Caco-2 (cell line): ENCODE data around the gene PTPRG. TPM values are rescaled to one million over a fixed set of nuclear protein-coding genes. Genes with fewer than 3 reads are reported as not detected.

Source experiments
- BruUV-seq: library from RNA; stranded (reverse); fragments of 400-500 nt; replicated peaks from 2 replicates; lab custom pipeline; 2021; lab: Mats Ljungman, UMichigan
- CTCF ChIA-PET: fragments of 300-600 bp; sonication (Branson Sonifier 250); formaldehyde crosslinking; loops from one replicate; lab custom pipeline; 2022; ENCODE audit warnings: antibody characterized with exemption; lab: Charles Lee
- POLR2A ChIA-PET: fragments of 300-600 bp; sonication (Branson Sonifier 250); formaldehyde crosslinking; loops from one replicate; lab custom pipeline; 2022; ENCODE audit warnings: antibody characterized with exemption; lab: Charles Lee
- DNase-seq, 2 experiments: peaks; one replicate each; pipeline versions ENCODE4 v3.0.0 to v3.0.0-alpha.2; 2020 to 2022
- H3K27me3 ChIP-seq: replicated peaks from 2 replicates; pipeline ENCODE4 v1.6.0; 2011; ENCODE audit warnings: low read length; ENCODE audit not compliant: control insufficient read depth, insufficient read depth
- H3K36me3 ChIP-seq: 2 replicates; pipeline ENCODE4 v1.5.1; 2011; ENCODE audit warnings: low read length; ENCODE audit not compliant: control insufficient read depth, insufficient read depth
- H3K4me1 ChIP-seq: fragments of 250-450 bp; sonication (Bioruptor Pico); 2 replicates; pipeline ENCODE4 v1.5.1; 2020; ENCODE audit warnings: mild to moderate bottlenecking
- H3K4me3 ChIP-seq: 2 replicates; pipeline ENCODE4 v1.5.1; 2011; ENCODE audit warnings: low read depth, mild to moderate bottlenecking, control low read depth, low read length
- H3K9me3 ChIP-seq: fragments of 250-450 bp; sonication (Bioruptor Pico); 2 replicates; pipeline ENCODE4 v1.5.1; 2020; ENCODE audit warnings: mild to moderate bottlenecking, moderate library complexity
- H3K27ac Mint-ChIP-seq: one replicate; pipeline ENCODE4 v1.8.0; 2022; ENCODE audit warnings: mixed read lengths; ENCODE audit not compliant: unreplicated experiment
- H3K27me3 Mint-ChIP-seq: one replicate; pipeline ENCODE4 v1.8.0; 2022; ENCODE audit warnings: mixed read lengths; ENCODE audit not compliant: insufficient read depth, unreplicated experiment
- H3K36me3 Mint-ChIP-seq: one replicate; pipeline ENCODE4 v1.8.0; 2022; ENCODE audit warnings: mild to moderate bottlenecking, mixed read lengths; ENCODE audit not compliant: insufficient read depth, unreplicated experiment
- H3K4me1 Mint-ChIP-seq: one replicate; pipeline ENCODE4 v1.8.0; 2022; ENCODE audit warnings: low read depth, mixed read lengths; ENCODE audit not compliant: unreplicated experiment
- H3K4me3 Mint-ChIP-seq: one replicate; pipeline ENCODE4 v1.8.0; 2022; ENCODE audit warnings: mild to moderate bottlenecking, moderate library complexity, mixed read lengths; ENCODE audit not compliant: unreplicated experiment
- H3K9me3 Mint-ChIP-seq: one replicate; pipeline ENCODE4 v1.8.0; 2022; ENCODE audit warnings: mixed read lengths; ENCODE audit not compliant: unreplicated experiment
- CTCF ChIP-seq, 2 experiments: fragments of 200-600 bp in 1 of 2; IDR thresholded peaks; 1 replicate in 1 of 2; 2 replicates in 1 of 2; pipeline versions ENCODE4 v1.5.1 to v1.8.0; 2011 to 2022; ENCODE audit warnings: antibody characterized with exemption in 1 of 2, control low read depth in 1 of 2, inconsistent platforms in 1 of 2, low read depth in 1 of 2, low read length in 1 of 2, mild to moderate bottlenecking in 1 of 2, moderate library complexity in 1 of 2; ENCODE audit not compliant: insufficient read depth in 1 of 2, severe bottlenecking in 1 of 2, unreplicated experiment in 1 of 2
- intact Hi-C: fragments of 100-400 bp; cut with micrococcal nuclease; formaldehyde crosslinking; loops from one replicate; pipeline ENCODE4 v1.10.0; 2022; ENCODE audit not compliant: unreplicated experiment
- total RNA-seq: library from RNA; stranded (reverse); gene quantifications from 2 replicates; pipeline ENCODE4 v1.2.3, GENCODE V29; 2022

PTPRG gene
- total RNA-seq, 1 experiment from 2014 or later: 46.4 TPM

- H3K27me3 Mint-ChIP-seq: no peaks in the 10 kb centered on the region
- CTCF ChIA-PET: no interaction called here
- BruUV-seq: no TSS peak
These were observed 77.4 kb downstream of the PTPRG start for GRCh38 chr3:61638741-61639140.

GRCh38 chr3:61639991-61640390 lies 78.6 kb downstream of the PTPRG start:
- no peaks in the 10 kb centered on the region for H3K27me3 ChIP-seq
- peaks cover 7% of the 10 kb centered on the region for H3K4me1 Mint-ChIP-seq
- DNase-seq: no peak
- no peaks in the 10 kb centered on the region for H3K9me3 Mint-ChIP-seq
- POLR2A ChIA-PET: no interaction called here
- peaks cover 6% of the 10 kb centered on the region; the same call in 1 of the 2 replicates for H3K9me3 ChIP-seq
- no peak overlapping the region for H3K4me3 ChIP-seq
- no TSS peak for BruUV-seq
- intact Hi-C loops: loop anchor here (5.0 kb wide), 2 partner anchors 87 to 547 kb away; no protein-coding TSS in a partner anchor
- CTCF ChIA-PET: no interaction called here
- H3K36me3 Mint-ChIP-seq: peaks cover 6% of the 10 kb centered on the region
- no peaks in the 10 kb centered on the region for H3K36me3 ChIP-seq
- H3K4me3 Mint-ChIP-seq: no peak overlapping the region
- H3K27ac Mint-ChIP-seq: no peak overlapping the region
- H3K27me3 Mint-ChIP-seq: no peaks in the 10 kb centered on the region
- peaks cover 40% of the 10 kb centered on the region for H3K4me1 ChIP-seq
- no peak for TF ChIP-seq CTCF (IDR thresholded peaks at IDR 0.05; ENCODE audit: insufficient read depth in 1 of 2, low read depth in 1 of 2, low read length in 1 of 2, severe bottlenecking in 1 of 2, unreplicated experiment in 1 of 2)

More at GRCh38 chr3:61638741-61639140, 77.4 kb downstream of the PTPRG start:
- Histone ChIP-seq H3K36me3 (no peaks in the 10 kb centered on the region), H3K27me3 (no peaks in the 10 kb centered on the region), H3K4me1 (peaks cover 42% of the 10 kb centered on the region), H3K4me3 (no peak overlapping the region), H3K9me3 (no peaks in the 10 kb centered on the region)
- Mint-ChIP-seq H3K9me3 (no peaks in the 10 kb centered on the region), H3K27ac (no peak overlapping the region), H3K36me3 (peaks cover 6% of the 10 kb centered on the region), H3K4me1 (peaks cover 7% of the 10 kb centered on the region), H3K4me3 (no peak overlapping the region)
- POLR2A ChIA-PET: interaction anchor here (0.6 kb wide), 1 partner anchor 55 kb away, joined by 4 read pairs; no protein-coding TSS in a partner anchor
- TF ChIP-seq CTCF (IDR thresholded peaks at IDR 0.05; ENCODE audit: insufficient read depth in 1 of 2, low read depth in 1 of 2, low read length in 1 of 2, severe bottlenecking in 1 of 2, unreplicated experiment in 1 of 2): no peak
- intact Hi-C loops: loop anchor here (5.0 kb wide), 2 partner anchors 89 to 549 kb away; no protein-coding TSS in a partner anchor
- DNase-seq: no peak

DNA sequence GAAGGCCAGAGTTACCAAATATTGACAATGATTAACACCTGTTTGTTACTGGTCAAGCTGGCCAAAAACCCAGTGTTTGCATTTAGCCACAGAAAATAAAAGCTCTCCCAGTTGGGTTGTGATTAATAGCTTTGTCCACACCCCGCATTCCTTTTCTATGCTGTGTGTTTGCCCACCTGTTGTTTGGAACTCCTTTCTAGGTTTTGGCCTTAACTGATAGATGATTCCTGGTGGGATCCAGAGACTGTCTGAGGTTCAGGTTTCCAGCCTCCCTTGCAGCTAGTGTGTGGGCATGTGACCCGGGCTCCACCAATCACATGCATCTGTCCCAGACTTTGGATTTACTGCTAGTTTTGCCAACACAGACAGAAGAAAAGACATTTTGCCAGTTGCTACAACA lies 83.8 kb downstream of the PTPRG start:
- H3K4me3 Mint-ChIP-seq: no peak overlapping the region
- intact Hi-C loops: no loop called here

More for the DNA sequence above, 83.8 kb downstream of the PTPRG start:
- Mint-ChIP-seq H3K27ac (no peak overlapping the region), H3K36me3 (peaks cover 12% of the 10 kb centered on the region), H3K4me1 (no peaks in the 10 kb centered on the region), H3K27me3 (no peaks in the 10 kb centered on the region), H3K9me3 (no peaks in the 10 kb centered on the region)
- POLR2A ChIA-PET: no interaction called here
- peak; percentile 53 to 64 for DNase-seq
- no TSS peak for BruUV-seq
- no peak for TF ChIP-seq CTCF (IDR thresholded peaks at IDR 0.05; ENCODE audit: insufficient read depth in 1 of 2, low read depth in 1 of 2, low read length in 1 of 2, severe bottlenecking in 1 of 2, unreplicated experiment in 1 of 2)
- Histone ChIP-seq H3K9me3 (peaks cover 18% of the 10 kb centered on the region), H3K27me3 (no peaks in the 10 kb centered on the region), H3K4me3 (no peak overlapping the region), H3K36me3 (no peaks in the 10 kb centered on the region), H3K4me1 (peaks cover 11% of the 10 kb centered on the region)
- CTCF ChIA-PET: no interaction called here
